Neural cell (in vitro differentiated cells): ENCODE measurements around the gene ZNF117. TPM values are rescaled to one million over a fixed set of nuclear protein-coding genes. Genes with fewer than 3 reads are reported as not detected.

Source experiments
- H2AFZ ChIP-seq: fragments of 200-600, 300-800 bp; sonication (generic), shearing (Covaris generic); 2 replicates; pipeline ENCODE4 v1.6.0; 2014; ENCODE audit warnings: low read depth, mild to moderate bottlenecking, antibody characterized with exemption, low read length, moderate library complexity
- H3F3A ChIP-seq: fragments of 200-600 bp; shearing (Covaris generic); 2 replicates; pipeline ENCODE4 v1.6.1; 2016; ENCODE audit warnings: mild to moderate bottlenecking, moderate library complexity, mixed read lengths, antibody characterized with exemption, low read length; ENCODE audit not compliant: insufficient read depth, poor library complexity, severe bottlenecking
- H3K27ac ChIP-seq: fragments of 200-600, 300-800 bp; sonication (generic), shearing (Covaris generic); 2 replicates; pipeline ENCODE4 v1.5.1; 2014; ENCODE audit warnings: mild to moderate bottlenecking, low read length, moderate library complexity
- H3K27me3 ChIP-seq: fragments of 300-800, 200-600 bp; sonication (generic), shearing (Covaris generic); 2 replicates; pipeline ENCODE4 v1.6.0; 2014; ENCODE audit warnings: mild to moderate bottlenecking, low read depth, low read length, moderate library complexity; ENCODE audit not compliant: insufficient read depth
- H3K36me3 ChIP-seq: fragments of 300-800, 200-600 bp; sonication (generic), shearing (Covaris generic); 2 replicates; pipeline ENCODE4 v1.5.1; 2014; ENCODE audit warnings: mild to moderate bottlenecking, antibody characterized with exemption, low read length, moderate library complexity; ENCODE audit not compliant: insufficient read depth
- H3K4me2 ChIP-seq: fragments of 300-800, 200-600 bp; sonication (generic), shearing (Covaris generic); 2 replicates; pipeline ENCODE4 v1.6.0; 2014; ENCODE audit warnings: mild to moderate bottlenecking, low read length
- H3K4me3 ChIP-seq: fragments of 300-800, 200-600 bp; sonication (generic), shearing (Covaris generic); 2 replicates; pipeline ENCODE4 v1.5.1; 2014; ENCODE audit warnings: mild to moderate bottlenecking, low read length, moderate library complexity
- H3K79me2 ChIP-seq: fragments of 200-600 bp; shearing (Covaris generic); replicated peaks from 2 replicates; pipeline ENCODE4 v1.6.0; 2014; ENCODE audit warnings: mild to moderate bottlenecking, low read length, moderate library complexity; ENCODE audit not compliant: insufficient read depth
- H3K9ac ChIP-seq: fragments of 300-800, 200-600 bp; sonication (generic), shearing (Covaris generic); 2 replicates; pipeline ENCODE4 v1.6.1; 2016; ENCODE audit warnings: mild to moderate bottlenecking, low read length, mixed read lengths
- H3K9me2 ChIP-seq: fragments of 200-600 bp; shearing (Covaris generic); 2 replicates; pipeline ENCODE4 v1.6.1; 2016; ENCODE audit warnings: mild to moderate bottlenecking, low read length, mixed read lengths; ENCODE audit not compliant: insufficient read depth
- H3K9me3 ChIP-seq: fragments of 200-600, 300-800 bp; sonication (generic), shearing (Covaris generic); 2 replicates; pipeline ENCODE4 v1.6.1; 2016; ENCODE audit warnings: mild to moderate bottlenecking, mixed run types, low read length, moderate library complexity, mixed read lengths
- H4K20me1 ChIP-seq: fragments of 200-600 bp; shearing (Covaris generic); 2 replicates; pipeline ENCODE4 v1.6.1; 2016; ENCODE audit warnings: mild to moderate bottlenecking, mixed run types; ENCODE audit not compliant: insufficient read depth
- EP300 ChIP-seq: fragments of 450-650 bp; conservative IDR thresholded peaks from 2 replicates; pipeline ENCODE4 v1.6.1; 2014; ENCODE audit warnings: antibody characterized with exemption, mild to moderate bottlenecking, moderate library complexity; ENCODE audit not compliant: poor library complexity, severe bottlenecking
- EZH2 ChIP-seq: fragments of 200-600, 300-800 bp; shearing (Covaris generic), sonication (generic); IDR thresholded peaks from 2 replicates; pipeline ENCODE4 v1.6.1; 2014; ENCODE audit warnings: antibody characterized with exemption, low read length, borderline replicate concordance, mild to moderate bottlenecking; ENCODE audit not compliant: insufficient read depth, poor library complexity, severe bottlenecking
- MXI1 ChIP-seq: fragments of 450-650 bp; conservative IDR thresholded peaks from 2 replicates; pipeline ENCODE4 v1.6.1; 2014; ENCODE audit warnings: antibody characterized with exemption, mild to moderate bottlenecking; ENCODE audit not compliant: poor library complexity, severe bottlenecking
- POLR2AphosphoS5 ChIP-seq: IDR thresholded peaks from 2 replicates; pipeline ENCODE4 v1.6.1; 2012
- RAD21 ChIP-seq: fragments of 450-650 bp; conservative IDR thresholded peaks from 2 replicates; pipeline ENCODE4 v1.6.1; 2014; ENCODE audit warnings: antibody characterized with exemption, mild to moderate bottlenecking, moderate library complexity
- REST ChIP-seq: IDR thresholded peaks from 2 replicates; pipeline ENCODE4 v1.6.1; 2012; ENCODE audit warnings: borderline replicate concordance
- SMC3 ChIP-seq: fragments of 450-650 bp; conservative IDR thresholded peaks from 2 replicates; pipeline ENCODE4 v1.6.1; 2014; ENCODE audit warnings: antibody characterized with exemption, mild to moderate bottlenecking, moderate library complexity; ENCODE audit not compliant: poor library complexity
- TAF1 ChIP-seq: IDR thresholded peaks from 2 replicates; pipeline ENCODE4 v1.6.1; 2012; ENCODE audit warnings: low read depth
- polyA plus RNA-seq: library from polyadenylated mRNA; depleted of rRNA; stranded (reverse); fragments of >200 nt; gene quantifications from 2 replicates; pipeline ENCODE4 v1.2.3, GENCODE V29; 2014
- TF ChIP-seq, protein P1 (sequence below): fragments of 450-650 bp; IDR thresholded peaks from 2 replicates; pipeline ENCODE4 v1.5.1; 2014; ENCODE audit warnings: antibody characterized with exemption, mild to moderate bottlenecking, moderate library complexity; ENCODE audit not compliant: poor library complexity, severe bottlenecking

ZNF117 gene
- polyA plus RNA-seq, 1 donor from 2014 or later, result 112 TPM

DNA sequence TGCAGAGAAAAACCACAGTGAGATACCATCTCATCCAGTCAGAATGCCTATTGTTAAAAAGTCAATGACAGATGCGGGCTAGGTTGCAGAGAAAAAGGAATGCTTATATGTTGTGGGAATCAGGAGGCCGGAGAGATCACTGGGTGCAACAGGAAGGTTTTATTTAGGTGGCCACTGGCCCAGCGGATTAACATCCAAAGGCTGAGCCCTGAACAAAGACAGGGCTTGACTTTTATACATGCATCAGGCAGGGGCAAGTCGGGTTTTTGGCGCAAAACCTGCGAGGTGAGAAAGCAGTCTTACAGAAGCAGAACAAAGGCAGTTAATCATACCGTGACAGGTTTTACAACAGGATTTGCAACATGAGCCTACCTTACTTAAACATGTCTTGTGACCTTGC is 620 bp downstream of the ZNF117 start:
- peaks cover 32% of the 10 kb centered on the region for H3K9me3 ChIP-seq

DNA sequence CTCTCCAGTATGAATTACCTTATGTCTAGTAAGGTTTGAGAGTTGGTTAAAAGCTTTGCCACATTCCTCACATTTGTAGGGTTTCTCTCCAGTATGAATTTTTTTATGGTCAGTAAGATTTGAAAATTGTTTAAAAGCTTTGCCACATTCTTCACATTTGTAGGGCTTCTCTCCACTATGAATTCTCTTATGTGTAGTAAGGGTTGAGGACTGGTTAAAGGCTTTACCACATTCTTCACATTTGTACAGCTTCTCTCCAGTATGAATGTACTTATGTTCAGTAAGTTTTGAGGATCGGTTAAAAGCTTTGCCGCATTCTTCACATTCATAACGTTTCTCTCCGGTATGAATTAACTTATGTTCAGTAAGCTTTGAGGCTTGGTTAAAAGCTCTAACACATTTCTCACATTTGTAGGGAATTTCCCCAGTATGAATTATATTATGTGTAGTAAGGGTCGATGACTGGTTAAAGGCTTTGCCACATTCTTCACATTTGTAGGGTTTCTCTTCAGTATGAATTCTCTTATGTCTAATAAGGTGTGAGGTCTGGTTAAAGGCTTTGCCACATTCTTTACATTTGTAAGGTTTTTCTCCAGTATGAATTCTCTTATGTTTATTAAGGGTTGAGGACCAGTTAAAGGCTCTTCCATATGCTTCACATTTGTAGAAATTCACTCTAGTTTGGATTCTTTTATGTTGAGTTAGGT is 12.2 kb downstream of the ZNF117 start:
- no peak for TF ChIP-seq EZH2
- no peak for TF ChIP-seq REST
- no peak for TF ChIP-seq TAF1
- no peak for TF ChIP-seq MXI1
- TF ChIP-seq, protein P1, sequence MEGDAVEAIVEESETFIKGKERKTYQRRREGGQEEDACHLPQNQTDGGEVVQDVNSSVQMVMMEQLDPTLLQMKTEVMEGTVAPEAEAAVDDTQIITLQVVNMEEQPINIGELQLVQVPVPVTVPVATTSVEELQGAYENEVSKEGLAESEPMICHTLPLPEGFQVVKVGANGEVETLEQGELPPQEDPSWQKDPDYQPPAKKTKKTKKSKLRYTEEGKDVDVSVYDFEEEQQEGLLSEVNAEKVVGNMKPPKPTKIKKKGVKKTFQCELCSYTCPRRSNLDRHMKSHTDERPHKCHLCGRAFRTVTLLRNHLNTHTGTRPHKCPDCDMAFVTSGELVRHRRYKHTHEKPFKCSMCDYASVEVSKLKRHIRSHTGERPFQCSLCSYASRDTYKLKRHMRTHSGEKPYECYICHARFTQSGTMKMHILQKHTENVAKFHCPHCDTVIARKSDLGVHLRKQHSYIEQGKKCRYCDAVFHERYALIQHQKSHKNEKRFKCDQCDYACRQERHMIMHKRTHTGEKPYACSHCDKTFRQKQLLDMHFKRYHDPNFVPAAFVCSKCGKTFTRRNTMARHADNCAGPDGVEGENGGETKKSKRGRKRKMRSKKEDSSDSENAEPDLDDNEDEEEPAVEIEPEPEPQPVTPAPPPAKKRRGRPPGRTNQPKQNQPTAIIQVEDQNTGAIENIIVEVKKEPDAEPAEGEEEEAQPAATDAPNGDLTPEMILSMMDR, result no peak
- TF ChIP-seq RAD21, result no peak
- no peak for TF ChIP-seq POLR2AphosphoS5
- H3K4me2 ChIP-seq, result no peak overlapping the region

More for the DNA sequence above, 620 bp downstream of the ZNF117 start:
- Histone ChIP-seq H2AFZ (no peak overlapping the region), H3K79me2 (peaks cover 11% of the 10 kb centered on the region), H3K9me2 (no peaks in the 10 kb centered on the region), H3K36me3 (peaks cover 34% of the 10 kb centered on the region), H3K4me3 (no peak overlapping the region), H3K9ac (no peak overlapping the region), H3K4me2 (no peak overlapping the region), H4K20me1 (no peaks in the 10 kb centered on the region), H3F3A (no peaks in the 10 kb centered on the region), H3K27ac (no peak overlapping the region), H3K27me3 (no peaks in the 10 kb centered on the region)
- TF ChIP-seq TAF1, result no peak
- no peak for TF ChIP-seq MXI1

DNA sequence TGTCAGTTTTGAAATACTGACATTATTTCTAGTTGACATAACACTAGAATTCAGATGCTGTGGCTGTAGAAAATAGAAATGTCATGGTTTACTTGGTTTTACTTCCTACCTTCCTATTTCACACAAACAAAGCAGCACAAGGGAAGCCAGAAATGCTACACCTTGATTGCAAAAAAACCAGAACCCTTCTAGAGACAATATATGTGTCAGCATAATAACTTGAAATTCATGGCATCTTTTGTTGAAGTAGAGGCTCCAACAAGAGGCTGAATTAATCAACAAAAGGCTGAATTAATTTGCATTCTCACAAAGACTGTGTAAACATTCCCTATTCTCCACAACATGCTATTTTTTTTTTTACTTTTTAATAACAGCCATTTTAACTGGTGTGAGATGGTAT is 25.2 kb downstream of the ZNF117 start:
- Histone ChIP-seq H3K4me3 (no peak overlapping the region), H3K9ac (no peak overlapping the region)
- no peak for TF ChIP-seq RAD21
- TF ChIP-seq, protein P1, result no peak
- TF ChIP-seq EP300, result no peak
- no peak for TF ChIP-seq MXI1
- no peak for TF ChIP-seq POLR2AphosphoS5
- no peak for TF ChIP-seq SMC3
- TF ChIP-seq REST, result no peak
- TF ChIP-seq EZH2, result no peak
- no peak for TF ChIP-seq TAF1

More for the DNA sequence above, 12.2 kb downstream of the ZNF117 start:
- Histone ChIP-seq H3F3A (no peaks in the 10 kb centered on the region), H3K79me2 (no peaks in the 10 kb centered on the region), H3K27ac (no peak overlapping the region), H3K9ac (no peak overlapping the region), H2AFZ (no peak overlapping the region), H4K20me1 (no peaks in the 10 kb centered on the region), H3K9me3 (peaks cover 36% of the 10 kb centered on the region), H3K4me3 (no peak overlapping the region), H3K9me2 (no peaks in the 10 kb centered on the region), H3K27me3 (no peaks in the 10 kb centered on the region), H3K36me3 (peaks cover 41% of the 10 kb centered on the region)

More for the DNA sequence above, 25.2 kb downstream of the ZNF117 start:
- Histone ChIP-seq H3K27ac (no peak overlapping the region), H3K27me3 (no peaks in the 10 kb centered on the region), H3F3A (no peaks in the 10 kb centered on the region), H3K4me2 (no peak overlapping the region), H2AFZ (no peak overlapping the region), H3K9me2 (no peaks in the 10 kb centered on the region), H4K20me1 (no peaks in the 10 kb centered on the region), H3K36me3 (no peaks in the 10 kb centered on the region), H3K79me2 (no peaks in the 10 kb centered on the region), H3K9me3 (peaks cover 4% of the 10 kb centered on the region)
